ENCODE results near the gene SNX9.
"Not testable (repeated sequence)": the region's sequence is repeated elsewhere in the genome, so short reads cannot be mapped to it uniquely, and the experiment has no call there.

SNX9 gene

GRCh38 chr6:157850030-157850429 is 27.0 kb downstream of the SNX9 start:
- no peak for TF ChIP-seq CTCF (IDR thresholded peaks at IDR 0.05; ENCODE audit: insufficient read depth, missing control alignments)
- DNase-seq (ENCODE audit: insufficient read length, low spot score): no peak
- FAIRE-seq: no peak

- no peak for DNase-seq (ENCODE audit: insufficient read length, low spot score)
- no peak for TF ChIP-seq CTCF (IDR thresholded peaks at IDR 0.05; ENCODE audit: insufficient read depth, missing control alignments)
- peak; percentile 66 for FAIRE-seq
Observed at GRCh38 chr6:157853018-157853805, 30.2 kb downstream of the SNX9 start.

GRCh38 chr6:157853902-157854502 is 31.0 kb downstream of the SNX9 start:
- no peak for DNase-seq (ENCODE audit: insufficient read length, low spot score)
- no peak for TF ChIP-seq CTCF (IDR thresholded peaks at IDR 0.05; ENCODE audit: insufficient read depth, missing control alignments)
- peak; percentile 25 for FAIRE-seq

- no peak for DNase-seq (ENCODE audit: insufficient read length, low spot score)
- FAIRE-seq: peak; percentile 55
- TF ChIP-seq CTCF (IDR thresholded peaks at IDR 0.05; ENCODE audit: insufficient read depth, missing control alignments): no peak
Observed at GRCh38 chr6:157855325-157855724, 32.3 kb downstream of the SNX9 start.

- FAIRE-seq; DNase-seq (ENCODE audit: insufficient read length, low spot score): not testable (repeated sequence)
Observed at GRCh38 chr6:157855804-157856203, 32.8 kb downstream of the SNX9 start.

- not testable (repeated sequence) for FAIRE-seq; DNase-seq (ENCODE audit: insufficient read length, low spot score)
Observed at GRCh38 chr6:157858664-157859063, 35.6 kb downstream of the SNX9 start.

- FAIRE-seq (peak; percentile 46), DNase-seq (ENCODE audit: insufficient read length, low spot score) (no peak)
- no peak for TF ChIP-seq CTCF (IDR thresholded peaks at IDR 0.05; ENCODE audit: insufficient read depth, missing control alignments)
Observed at GRCh38 chr6:157859775-157860504, 36.9 kb downstream of the SNX9 start.

- FAIRE-seq (no peak), DNase-seq (ENCODE audit: insufficient read length, low spot score) (no peak)
- no peak for TF ChIP-seq CTCF (IDR thresholded peaks at IDR 0.05; ENCODE audit: insufficient read depth, missing control alignments)
Observed at GRCh38 chr6:157860505-157860991, 37.5 kb downstream of the SNX9 start.
